NT2/D1 (cell line): ENCODE data around the gene PLOD1.
"Not testable (repeated sequence)": the region's sequence is repeated elsewhere in the genome, so short reads cannot be mapped to it uniquely, and the experiment has no call there.

Source experiments
- DNase-seq: peaks from one replicate; pipeline ENCODE4 v3.0.0-alpha.2; 2011; ENCODE audit warnings: low read depth, low spot score
- H3K27me3 ChIP-seq: 2 replicates; pipeline ENCODE4 v1.6.0; 2011; ENCODE audit warnings: mild to moderate bottlenecking; ENCODE audit not compliant: insufficient read length, insufficient read depth
- H3K36me3 ChIP-seq: 2 replicates; pipeline ENCODE4 v1.6.1; 2011; ENCODE audit warnings: mild to moderate bottlenecking, low read length, mixed read lengths; ENCODE audit not compliant: insufficient read depth, insufficient read length
- H3K4me1 ChIP-seq: 2 replicates; pipeline ENCODE4 v1.5.1; 2011; ENCODE audit not compliant: insufficient read depth, insufficient read length
- H3K4me3 ChIP-seq: 2 replicates; pipeline ENCODE4 v1.5.1; 2011; ENCODE audit warnings: low read depth; ENCODE audit not compliant: insufficient read length
- H3K9ac ChIP-seq: 2 replicates; pipeline ENCODE4 v1.6.0; 2011; ENCODE audit warnings: low read depth; ENCODE audit not compliant: insufficient read length
- H3K9me3 ChIP-seq: 2 replicates; pipeline ENCODE4 v1.5.1; 2011; ENCODE audit warnings: mild to moderate bottlenecking, low read length; ENCODE audit not compliant: insufficient read depth
- SUZ12 ChIP-seq: IDR thresholded peaks from 2 replicates; pipeline ENCODE4 v1.6.1; 2011; ENCODE audit not compliant: insufficient read length, insufficient read depth; ENCODE audit errors: extremely low read depth
- YY1 ChIP-seq: IDR thresholded peaks from 2 replicates; pipeline ENCODE4 v1.6.1; 2011; ENCODE audit not compliant: insufficient read length, insufficient read depth
- ZNF274 ChIP-seq: IDR thresholded peaks from 2 replicates; pipeline ENCODE4 v1.6.1; 2011; ENCODE audit warnings: mild to moderate bottlenecking, low read depth, low read length

Gene PLOD1

GRCh38 chr1:11924334-11925195 lies 10.0 kb upstream of the PLOD1 start:
- DNase-seq = no peak
- peak overlapping the region; percentile 45 for H3K4me3 ChIP-seq
- TF ChIP-seq ZNF274 = no peak
- no peak for TF ChIP-seq YY1
- TF ChIP-seq SUZ12 = no peak
- no peaks in the 10 kb centered on the region for H3K27me3 ChIP-seq
- no peaks in the 10 kb centered on the region for H3K9me3 ChIP-seq
- peak overlapping the region; percentile 52 for H3K9ac ChIP-seq
- peaks cover 45% of the 10 kb centered on the region for H3K36me3 ChIP-seq
- peaks cover 6% of the 10 kb centered on the region for H3K4me1 ChIP-seq

GRCh38 chr1:11925196-11925937 lies 9.2 kb upstream of the PLOD1 start:
- peak overlapping the region; percentile 45 for H3K4me3 ChIP-seq
- not testable (repeated sequence) for DNase-seq, H3K27me3 ChIP-seq, H3K4me1 ChIP-seq, H3K9me3 ChIP-seq
- peak overlapping the region; percentile 64 for H3K9ac ChIP-seq
- peaks cover 37% of the 10 kb centered on the region for H3K36me3 ChIP-seq

- Histone ChIP-seq H3K27me3 (no peaks in the 10 kb centered on the region), H3K4me3 (peak overlapping the region; percentile 43), H3K36me3 (peaks cover 32% of the 10 kb centered on the region), H3K9ac (peak overlapping the region; percentile 64), H3K9me3 (no peaks in the 10 kb centered on the region), H3K4me1 (peaks cover 6% of the 10 kb centered on the region)
- no peak for DNase-seq
- TF ChIP-seq YY1 = no peak
- no peak for TF ChIP-seq SUZ12
- TF ChIP-seq ZNF274 = no peak
Measured at GRCh38 chr1:11925938-11926292, 8.6 kb upstream of the PLOD1 start.

GRCh38 chr1:11927866-11928592 lies 6.5 kb upstream of the PLOD1 start:
- H3K27me3 ChIP-seq = no peaks in the 10 kb centered on the region
- peaks cover 17% of the 10 kb centered on the region for H3K36me3 ChIP-seq
- no peak overlapping the region for H3K9ac ChIP-seq
- no peak for DNase-seq
- H3K4me1 ChIP-seq = peaks cover 2% of the 10 kb centered on the region
- H3K4me3 ChIP-seq = no peak overlapping the region
- no peaks in the 10 kb centered on the region for H3K9me3 ChIP-seq
- TF ChIP-seq SUZ12 (no peak), ZNF274 (no peak), YY1 (no peak)

GRCh38 chr1:11929849-11930248 lies 4.7 kb upstream of the PLOD1 start:
- Histone ChIP-seq H3K4me3 (no peak overlapping the region), H3K36me3 (peaks cover 3% of the 10 kb centered on the region), H3K27me3 (no peaks in the 10 kb centered on the region), H3K4me1 (peaks cover 2% of the 10 kb centered on the region), H3K9me3 (no peaks in the 10 kb centered on the region), H3K9ac (no peak overlapping the region)
- TF ChIP-seq YY1 (no peak), SUZ12 (no peak), ZNF274 (no peak)
- DNase-seq = no peak

GRCh38 chr1:11930571-11931445 lies 3.7 kb upstream of the PLOD1 start:
- TF ChIP-seq YY1 = no peak
- TF ChIP-seq SUZ12 = no peak
- no peak for TF ChIP-seq ZNF274
- no peaks in the 10 kb centered on the region for H3K27me3 ChIP-seq
- DNase-seq = no peak
- no peaks in the 10 kb centered on the region for H3K9me3 ChIP-seq
- no peak overlapping the region for H3K9ac ChIP-seq
- no peak overlapping the region for H3K4me3 ChIP-seq
- no peaks in the 10 kb centered on the region for H3K4me1 ChIP-seq
- no peaks in the 10 kb centered on the region for H3K36me3 ChIP-seq
